GM19397 (cell line): ENCODE measurements around the gene VTI1A.

Experiments used
- ATAC-seq: cut with Tn5 transposase; IDR thresholded peaks from one replicate; pipeline ENCODE4 v1.9.1; 2021; ENCODE audit warnings: mild to moderate bottlenecking, moderate library complexity; ENCODE audit not compliant: unreplicated experiment

VTI1A gene

DNA sequence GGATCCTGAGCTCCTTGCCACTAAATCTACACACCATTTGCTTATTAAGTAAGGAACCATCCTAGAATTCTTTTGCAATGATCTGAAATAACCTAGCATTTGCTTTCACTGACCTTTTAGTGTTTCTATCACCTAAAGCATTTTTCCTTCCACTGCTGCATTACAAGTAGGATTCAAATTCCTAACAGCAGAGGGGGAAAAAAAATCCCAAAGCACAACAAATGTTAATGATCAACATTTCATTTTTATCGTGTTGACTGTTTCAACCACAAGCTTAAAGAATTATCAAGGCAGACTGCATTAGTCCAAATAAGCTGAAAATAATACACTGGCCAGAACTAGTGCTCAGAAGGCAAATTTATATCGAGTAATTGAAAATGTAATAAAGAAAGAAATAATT, 328.4 kb downstream of the VTI1A start:
- no peak for ATAC-seq

GRCh38 chr10:112775892-112776674, 329.1 kb downstream of the VTI1A start:
- no peak for ATAC-seq

- ATAC-seq: no peak
Observed at GRCh38 chr10:112778579-112778978, 331.6 kb downstream of the VTI1A start.

- no peak for ATAC-seq
Observed at GRCh38 chr10:112779025-112779770, 332.2 kb downstream of the VTI1A start.

- no peak for ATAC-seq
Observed at GRCh38 chr10:112782200-112782907, 335.3 kb downstream of the VTI1A start.

- ATAC-seq: no peak
Observed at GRCh38 chr10:112783351-112784021, 336.5 kb downstream of the VTI1A start.

DNA sequence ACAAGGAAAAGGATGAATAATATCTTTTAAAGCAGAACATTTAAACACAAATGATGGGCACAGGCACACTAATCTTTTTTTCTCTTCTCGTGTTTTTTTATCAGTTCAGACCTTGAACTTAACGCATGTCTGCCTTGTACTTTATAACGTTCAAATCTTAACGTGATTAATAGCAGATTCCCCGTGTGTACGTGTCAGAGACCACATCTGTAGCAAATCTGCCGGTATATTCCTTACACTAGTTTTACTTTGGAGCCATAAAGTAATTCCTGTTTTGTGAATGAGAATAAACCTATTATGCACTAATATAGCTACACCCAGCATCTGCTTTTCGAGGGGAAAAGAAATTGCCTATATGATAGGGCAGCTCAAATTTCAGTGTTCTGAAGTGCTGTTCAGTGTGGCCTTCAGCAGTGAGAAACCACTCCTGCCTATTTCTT, 337.0 kb downstream of the VTI1A start:
- ATAC-seq: no peak

DNA sequence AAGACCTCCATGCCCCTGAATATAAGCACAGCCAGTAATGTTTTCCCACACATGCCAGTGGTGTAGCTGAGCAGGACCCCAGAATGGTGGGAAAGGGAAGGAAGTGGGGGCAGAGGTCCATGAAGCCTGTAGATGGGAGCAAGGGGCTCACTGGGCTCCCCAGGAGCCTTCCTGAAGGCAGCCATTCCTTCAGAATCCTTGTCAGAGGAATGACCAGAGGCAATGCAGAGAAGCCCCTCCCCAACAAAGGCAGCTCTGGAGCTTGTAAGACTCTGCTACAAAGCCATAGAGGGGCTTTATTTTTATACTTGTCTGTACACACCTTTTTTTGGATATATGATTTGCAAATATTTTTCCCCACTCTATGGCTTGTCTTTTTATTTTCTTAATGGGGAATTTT, 338.1 kb downstream of the VTI1A start:
- no peak for ATAC-seq

DNA sequence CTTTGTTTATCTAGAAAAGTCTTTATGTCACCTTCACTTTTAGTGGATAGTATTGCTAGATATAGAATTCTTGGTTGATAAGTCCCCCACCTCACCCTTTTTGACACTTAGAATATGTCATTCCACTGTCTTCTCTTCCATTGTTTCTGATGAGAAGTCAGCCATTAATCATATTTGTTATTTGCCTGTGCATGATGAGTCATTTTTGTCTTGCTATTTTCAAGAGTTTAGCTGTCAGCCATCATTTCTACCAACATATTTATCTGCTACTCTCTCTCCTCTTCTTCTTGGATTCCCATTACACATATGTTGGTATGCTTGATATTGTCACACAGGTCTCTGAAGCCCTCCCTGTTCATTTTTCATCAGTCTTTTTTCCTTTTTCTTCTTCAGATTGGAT, 342.2 kb downstream of the VTI1A start:
- no peak for ATAC-seq

GRCh38 chr10:112790030-112790429, 343.0 kb downstream of the VTI1A start:
- no peak for ATAC-seq

DNA sequence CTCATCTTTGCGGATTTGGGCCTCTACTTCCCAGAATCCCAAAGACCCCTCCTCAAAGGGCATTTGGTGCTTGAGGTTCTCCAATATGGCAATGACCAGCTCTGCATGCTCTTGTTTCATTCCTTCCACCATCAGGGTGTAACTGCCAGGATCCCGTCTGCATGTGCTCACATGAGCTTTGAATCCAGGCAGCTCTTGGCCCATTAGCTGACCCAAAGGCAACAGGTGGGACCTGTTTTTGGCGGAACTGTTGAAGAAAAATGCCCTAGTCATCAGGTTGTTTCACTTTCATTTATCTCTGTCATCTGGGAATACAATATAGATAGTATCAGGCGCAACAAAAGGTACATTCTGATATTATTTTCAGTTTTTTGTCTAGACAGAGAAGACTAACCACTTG, 343.9 kb downstream of the VTI1A start:
- no peak for ATAC-seq

- ATAC-seq: no peak
Observed at GRCh38 chr10:112791447-112791846, 344.4 kb downstream of the VTI1A start.

- ATAC-seq: no peak
Observed at GRCh38 chr10:112792487-112793201, 345.6 kb downstream of the VTI1A start.

- no peak for ATAC-seq
Observed at GRCh38 chr10:112793202-112793921, 346.3 kb downstream of the VTI1A start.

DNA sequence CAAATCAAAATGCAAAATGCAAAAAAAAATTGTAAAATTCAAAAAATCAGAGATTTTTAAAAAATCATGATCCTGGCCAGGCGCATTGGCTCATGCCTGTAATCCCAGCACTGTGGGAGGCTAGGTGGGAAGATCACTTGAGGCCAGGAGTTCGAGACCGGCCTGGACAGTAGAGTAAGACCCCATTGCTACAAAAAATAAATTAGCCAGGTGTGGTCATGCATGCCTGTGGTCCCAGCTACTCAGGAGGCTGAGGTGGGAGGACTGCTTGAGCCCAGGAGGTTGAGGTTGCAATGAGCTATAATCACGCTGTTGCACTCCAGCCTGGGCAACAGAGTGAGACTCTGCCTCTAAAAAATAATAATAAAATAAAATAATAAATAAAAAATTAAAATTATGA, 347.2 kb downstream of the VTI1A start:
- ATAC-seq: no peak

GRCh38 chr10:112795067-112795466, 348.1 kb downstream of the VTI1A start:
- no peak for ATAC-seq

DNA sequence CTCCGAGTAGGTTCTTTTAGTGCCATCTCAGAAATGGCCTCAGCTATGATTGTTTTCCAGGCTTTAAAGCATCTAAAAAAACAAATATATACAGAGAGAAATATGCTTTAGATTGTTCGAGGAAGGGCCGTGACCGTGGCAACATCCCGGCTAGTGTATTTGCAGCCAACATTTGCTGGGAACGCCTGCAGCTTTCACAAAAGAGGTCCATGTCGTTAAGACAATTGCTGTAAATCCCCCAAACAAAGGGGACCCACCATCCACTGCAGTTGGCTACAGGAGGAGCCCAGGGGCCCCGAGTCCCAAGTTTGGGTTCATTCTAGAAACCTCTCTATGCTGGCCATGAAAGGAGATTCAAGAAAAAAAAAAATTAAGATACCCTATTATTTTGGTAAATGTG, 350.2 kb downstream of the VTI1A start:
- ATAC-seq: no peak

- no peak for ATAC-seq
Observed at GRCh38 chr10:112797855-112798254, 350.8 kb downstream of the VTI1A start.

DNA sequence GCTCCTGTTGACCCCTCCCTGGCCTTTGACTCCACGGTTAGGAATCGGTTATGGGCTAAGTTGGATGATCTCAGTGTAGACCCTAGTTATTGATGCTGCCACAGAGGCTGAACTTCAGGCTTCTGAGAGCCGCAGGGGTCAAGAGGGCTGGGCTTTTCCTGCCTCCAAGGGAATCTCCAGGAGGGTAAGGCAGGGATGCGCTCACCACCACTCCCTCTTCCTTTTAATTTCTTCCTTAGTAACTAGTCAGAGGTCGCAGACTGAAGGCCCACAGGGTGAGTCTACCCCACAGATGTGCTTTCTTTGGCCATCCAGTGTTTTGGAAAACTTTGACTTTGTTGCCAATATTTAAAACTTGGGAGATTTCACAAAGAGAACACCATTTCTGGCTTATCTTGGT, 352.0 kb downstream of the VTI1A start:
- ATAC-seq: no peak
